BLaER1 (cell line): Measurements from ENCODE around the gene MYH10.
A peak's percentile ranks its signal among the peaks of the same experiment; 100 is the strongest.

Experiments
- H3K27ac ChIP-seq: shearing (Covaris generic); formaldehyde crosslinking; 2 replicates; pipeline ENCODE4 v1.8.1; 2022
- H3K27me3 ChIP-seq: shearing (Covaris generic); formaldehyde crosslinking; 2 replicates; pipeline ENCODE4 v1.8.1; 2022
- H3K36me3 ChIP-seq: shearing (Covaris generic); formaldehyde crosslinking; 2 replicates; pipeline ENCODE4 v1.8.1; 2022
- H3K4me1 ChIP-seq: shearing (Covaris generic); formaldehyde crosslinking; 2 replicates; pipeline ENCODE4 v1.8.1; 2022
- H3K4me2 ChIP-seq: shearing (Covaris generic); formaldehyde crosslinking; 2 replicates; pipeline ENCODE4 v1.8.1; 2022
- H3K4me3 ChIP-seq: shearing (Covaris generic); formaldehyde crosslinking; 2 replicates; pipeline ENCODE4 v1.8.1; 2022
- H3K9ac ChIP-seq: shearing (Covaris generic); formaldehyde crosslinking; 2 replicates; pipeline ENCODE4 v1.8.1; 2022
- H3K9me3 ChIP-seq: shearing (Covaris generic); formaldehyde crosslinking; 2 replicates; pipeline ENCODE4 v1.8.1; 2022
- H4K20me1 ChIP-seq: shearing (Covaris generic); formaldehyde crosslinking; 2 replicates; pipeline ENCODE4 v1.8.1; 2022
- Cebpa-rat ChIP-seq: shearing (Covaris generic); IDR thresholded peaks from 2 replicates; pipeline ENCODE4 v1.8.1; 2022

Gene MYH10

DNA sequence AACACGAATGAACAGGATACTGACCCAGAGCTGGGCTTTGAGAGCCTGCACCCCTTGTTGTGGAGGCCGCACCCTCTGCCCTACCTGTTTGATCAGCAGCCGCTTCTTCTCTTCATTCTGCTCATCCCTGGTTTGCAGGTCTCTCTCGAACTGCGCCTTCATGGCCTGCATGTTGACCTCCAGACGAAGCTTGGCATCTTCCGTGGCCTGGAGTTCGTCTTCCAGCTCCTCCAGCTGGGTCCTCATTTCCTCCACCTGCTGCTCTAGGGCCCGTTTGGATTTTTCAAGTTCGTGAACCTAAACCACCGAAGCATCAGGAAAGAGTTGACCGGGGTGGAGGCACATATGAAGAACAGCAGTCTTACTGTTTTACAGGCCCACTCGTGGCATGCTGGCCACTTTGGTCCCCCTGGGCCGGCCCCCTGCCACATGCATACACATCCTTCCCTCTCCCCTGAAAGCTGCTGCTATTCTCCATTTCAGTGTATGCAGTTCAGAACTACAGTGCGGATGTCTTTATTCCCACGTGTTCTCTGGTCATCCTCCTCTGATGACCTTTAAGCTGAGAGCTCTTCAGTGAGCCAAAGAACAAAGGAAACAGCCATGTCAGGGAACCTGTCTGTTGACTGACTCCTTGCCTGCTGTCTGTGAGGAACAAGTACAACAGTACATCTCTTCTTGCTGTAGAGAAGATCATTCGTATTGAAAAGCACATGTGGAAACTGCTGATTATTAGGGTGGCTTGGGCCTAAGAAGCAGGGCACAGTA, 140.1 kb downstream of the MYH10 start:
- H3K9ac ChIP-seq, result no peak overlapping the region
- peaks cover 100% of the 10 kb centered on the region for H3K36me3 ChIP-seq
- H3K27ac ChIP-seq, result no peak overlapping the region
- no peaks in the 10 kb centered on the region for H3K9me3 ChIP-seq
- 0 out of 2 replicates have a peak overlapping the region, but pooled peaks have one; percentile 11 for H3K4me2 ChIP-seq
- H4K20me1 ChIP-seq, result peaks cover 34% of the 10 kb centered on the region
- H3K4me1 ChIP-seq, result peaks cover 7% of the 10 kb centered on the region; the same call in 1 of the 2 replicates
- H3K4me3 ChIP-seq, result no peak overlapping the region
- H3K27me3 ChIP-seq, result no peaks in the 10 kb centered on the region
- TF ChIP-seq Cebpa-rat, result no peak

DNA sequence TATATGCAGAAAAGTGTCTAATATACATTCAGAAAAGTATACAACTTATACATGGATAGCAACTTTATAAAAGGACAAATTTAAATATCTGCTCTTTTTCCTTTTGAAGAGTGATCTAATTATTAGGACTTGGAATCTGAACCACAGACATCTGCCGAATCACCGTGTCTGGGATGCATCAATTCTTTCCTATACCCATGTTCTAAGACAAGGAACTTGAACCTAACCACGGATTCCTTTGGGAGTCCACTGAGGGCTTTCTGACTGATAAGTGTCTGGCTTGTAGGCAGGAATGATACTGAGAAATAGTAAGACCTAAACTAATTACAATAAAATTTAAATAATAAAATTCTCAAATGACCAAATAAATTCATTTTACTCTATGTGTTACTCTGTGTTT, 140.7 kb downstream of the MYH10 start:
- H3K4me1 ChIP-seq, result peaks cover 7% of the 10 kb centered on the region; the same call in 1 of the 2 replicates
- H3K9ac ChIP-seq, result no peak overlapping the region
- H3K27me3 ChIP-seq, result no peaks in the 10 kb centered on the region
- H3K4me3 ChIP-seq, result no peak overlapping the region
- H3K4me2 ChIP-seq, result 0 out of 2 replicates have a peak overlapping the region, but pooled peaks have one; percentile 11
- H3K9me3 ChIP-seq, result peaks cover 2% of the 10 kb centered on the region
- H4K20me1 ChIP-seq, result peaks cover 34% of the 10 kb centered on the region
- no peak overlapping the region for H3K27ac ChIP-seq
- no peak for TF ChIP-seq Cebpa-rat
- peaks cover 99% of the 10 kb centered on the region for H3K36me3 ChIP-seq

DNA sequence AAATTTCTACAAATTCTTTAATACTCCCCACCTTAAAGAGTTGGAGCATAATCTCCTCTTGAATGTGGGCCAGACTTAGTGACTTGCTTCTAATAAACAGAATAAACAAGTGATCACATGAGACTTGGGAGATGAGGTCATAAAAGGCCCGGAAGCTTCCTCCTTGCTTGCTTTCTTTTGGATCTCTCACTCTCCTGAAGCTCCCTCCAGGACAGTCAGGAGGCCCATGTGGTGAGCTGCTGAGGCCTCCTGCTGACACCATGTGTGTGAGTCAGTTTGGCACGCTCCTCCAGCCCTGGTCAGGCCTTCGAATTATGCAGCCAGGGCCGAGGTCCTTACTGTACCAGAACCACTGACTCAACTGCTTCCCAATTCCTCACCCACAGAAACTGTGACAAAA, 141.6 kb downstream of the MYH10 start:
- Histone ChIP-seq H3K9me3 (peaks cover 9% of the 10 kb centered on the region), H3K9ac (no peak overlapping the region), H3K4me3 (no peak overlapping the region), H3K4me2 (no peak overlapping the region), H3K27ac (no peak overlapping the region), H4K20me1 (peaks cover 34% of the 10 kb centered on the region), H3K4me1 (peaks cover 7% of the 10 kb centered on the region; the same call in 1 of the 2 replicates), H3K36me3 (peaks cover 99% of the 10 kb centered on the region), H3K27me3 (no peaks in the 10 kb centered on the region)
- no peak for TF ChIP-seq Cebpa-rat

DNA sequence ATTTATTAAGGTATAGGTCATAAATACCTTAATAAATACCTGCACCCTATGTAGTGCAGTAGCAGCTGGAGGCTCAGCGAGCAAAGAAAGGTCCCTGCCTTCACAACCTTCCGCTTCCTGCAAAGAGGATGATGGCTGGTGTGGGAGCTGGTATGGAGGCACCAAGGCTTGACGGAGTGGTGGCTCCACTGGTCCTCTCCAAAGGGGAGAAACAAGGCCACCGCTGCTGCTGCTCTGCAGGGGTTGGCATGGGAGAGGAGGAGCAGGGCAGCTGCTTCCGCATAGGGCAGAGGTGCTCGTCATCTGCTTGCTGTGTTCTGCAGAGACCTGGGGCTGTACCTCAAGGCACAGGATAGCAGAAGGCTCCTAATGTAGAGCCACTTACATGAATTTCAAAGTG, 142.0 kb downstream of the MYH10 start:
- Histone ChIP-seq H3K9ac (no peak overlapping the region), H3K4me3 (no peak overlapping the region), H4K20me1 (peaks cover 34% of the 10 kb centered on the region), H3K27me3 (no peaks in the 10 kb centered on the region), H3K4me2 (no peak overlapping the region), H3K9me3 (peaks cover 9% of the 10 kb centered on the region), H3K36me3 (peaks cover 99% of the 10 kb centered on the region), H3K4me1 (peaks cover 7% of the 10 kb centered on the region; the same call in 1 of the 2 replicates), H3K27ac (no peak overlapping the region)
- TF ChIP-seq Cebpa-rat, result no peak

DNA sequence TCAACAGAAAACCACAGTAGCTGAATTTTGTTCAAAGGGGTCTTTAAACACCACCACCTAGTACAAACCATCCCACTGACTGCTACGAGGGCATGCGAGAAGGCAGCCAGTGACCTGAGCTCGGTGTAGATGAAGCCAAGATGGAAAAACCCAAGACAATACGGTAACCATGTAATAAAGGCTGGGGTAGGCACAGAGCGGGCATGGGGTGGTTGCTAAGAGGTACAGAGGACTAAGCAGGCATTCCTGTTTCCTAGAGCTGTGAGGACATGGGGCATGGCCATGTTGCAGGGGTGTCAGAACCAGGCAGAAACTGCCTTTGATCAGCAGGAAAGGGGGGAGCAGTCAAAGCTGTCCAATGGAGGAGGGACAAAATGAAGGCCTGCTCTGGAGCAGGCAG, 142.8 kb downstream of the MYH10 start:
- H3K4me1 ChIP-seq, result peaks cover 7% of the 10 kb centered on the region; the same call in 1 of the 2 replicates
- H3K36me3 ChIP-seq, result peaks cover 99% of the 10 kb centered on the region
- H3K4me3 ChIP-seq, result no peak overlapping the region
- H4K20me1 ChIP-seq, result peaks cover 34% of the 10 kb centered on the region
- H3K9ac ChIP-seq, result no peak overlapping the region
- no peak overlapping the region for H3K27ac ChIP-seq
- no peak for TF ChIP-seq Cebpa-rat
- H3K27me3 ChIP-seq, result no peaks in the 10 kb centered on the region
- peaks cover 9% of the 10 kb centered on the region for H3K9me3 ChIP-seq
- no peak overlapping the region for H3K4me2 ChIP-seq

DNA sequence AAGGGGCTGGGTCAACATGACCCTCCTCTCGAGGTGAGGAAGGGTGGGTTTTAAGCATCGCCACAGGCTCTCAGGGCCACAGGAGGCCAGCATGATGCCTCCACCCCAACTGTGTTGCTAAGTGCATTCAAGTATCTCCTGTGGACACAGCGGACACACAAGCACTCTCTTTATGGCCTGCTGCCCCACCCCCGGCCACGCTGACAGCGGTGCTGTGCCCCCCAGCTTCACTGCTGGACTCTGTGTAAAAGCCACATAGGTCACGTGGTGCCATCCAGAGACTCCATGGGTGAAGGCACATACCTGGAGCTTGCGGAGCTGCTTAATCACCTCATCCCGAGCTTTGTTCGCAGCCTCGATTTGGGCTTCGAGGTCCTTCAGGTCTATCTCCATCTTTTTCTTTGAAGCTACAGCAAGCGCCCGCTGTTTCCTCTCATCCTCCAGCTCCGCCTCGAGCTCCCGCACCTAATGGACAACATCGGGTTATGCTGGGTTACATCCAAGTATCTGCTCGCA, 143.3 kb downstream of the MYH10 start:
- H3K27me3 ChIP-seq, result no peaks in the 10 kb centered on the region
- peaks cover 7% of the 10 kb centered on the region; the same call in 1 of the 2 replicates for H3K4me1 ChIP-seq
- no peak overlapping the region for H3K4me3 ChIP-seq
- H3K9me3 ChIP-seq, result peaks cover 9% of the 10 kb centered on the region
- H4K20me1 ChIP-seq, result peaks cover 37% of the 10 kb centered on the region
- TF ChIP-seq Cebpa-rat, result no peak
- H3K36me3 ChIP-seq, result peaks cover 99% of the 10 kb centered on the region
- no peak overlapping the region for H3K9ac ChIP-seq
- H3K27ac ChIP-seq, result no peak overlapping the region
- no peak overlapping the region for H3K4me2 ChIP-seq

DNA sequence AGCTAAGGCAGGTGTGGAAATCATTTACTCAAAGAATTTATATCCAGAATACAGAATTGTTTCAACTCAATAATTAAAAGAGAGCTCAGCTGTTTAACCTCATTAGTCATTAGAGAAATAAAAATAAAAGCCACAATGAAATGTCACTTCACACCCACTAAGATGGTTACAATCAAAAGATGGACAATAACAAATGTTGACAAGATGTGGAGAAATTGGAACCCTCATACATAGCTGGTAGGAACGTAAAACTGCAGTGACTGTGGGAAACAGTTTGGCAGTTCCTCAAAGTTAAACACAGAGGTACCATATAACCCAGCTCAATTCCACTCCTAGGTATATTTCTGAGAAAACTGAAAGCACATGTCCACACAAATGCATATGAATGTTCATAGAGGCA, 145.0 kb downstream of the MYH10 start:
- no peak overlapping the region for H3K9ac ChIP-seq
- H3K4me2 ChIP-seq, result no peak overlapping the region
- peaks cover 9% of the 10 kb centered on the region for H3K9me3 ChIP-seq
- no peak for TF ChIP-seq Cebpa-rat
- H3K4me1 ChIP-seq, result peaks cover 7% of the 10 kb centered on the region; the same call in 1 of the 2 replicates
- H3K27me3 ChIP-seq, result no peaks in the 10 kb centered on the region
- peaks cover 37% of the 10 kb centered on the region for H4K20me1 ChIP-seq
- no peak overlapping the region for H3K4me3 ChIP-seq
- H3K36me3 ChIP-seq, result peaks cover 99% of the 10 kb centered on the region
- no peak overlapping the region for H3K27ac ChIP-seq

DNA sequence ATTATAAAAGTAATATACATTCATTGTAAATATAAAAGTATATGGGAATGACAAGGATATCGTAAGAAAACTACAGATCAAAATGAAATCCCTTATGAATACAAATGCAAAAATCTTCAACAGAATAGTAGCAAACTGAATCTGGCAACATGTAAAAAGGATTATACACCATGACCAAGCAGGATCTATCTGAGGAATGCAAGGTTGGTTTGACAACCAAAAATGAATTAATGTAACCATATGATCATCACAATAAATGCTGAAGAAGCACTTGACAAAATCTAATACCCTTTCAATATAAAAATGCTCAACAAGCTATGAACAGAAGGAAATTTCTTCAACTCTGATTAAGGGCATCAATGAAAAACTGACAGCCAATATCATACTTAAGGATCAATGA, 146.1 kb downstream of the MYH10 start:
- TF ChIP-seq Cebpa-rat, result no peak
- Histone ChIP-seq H4K20me1 (peaks cover 41% of the 10 kb centered on the region), H3K9ac (no peak overlapping the region), H3K27me3 (no peaks in the 10 kb centered on the region), H3K4me2 (no peak overlapping the region), H3K36me3 (peaks cover 99% of the 10 kb centered on the region), H3K4me3 (no peak overlapping the region), H3K27ac (no peak overlapping the region), H3K4me1 (no peaks in the 10 kb centered on the region), H3K9me3 (peaks cover 9% of the 10 kb centered on the region)

DNA sequence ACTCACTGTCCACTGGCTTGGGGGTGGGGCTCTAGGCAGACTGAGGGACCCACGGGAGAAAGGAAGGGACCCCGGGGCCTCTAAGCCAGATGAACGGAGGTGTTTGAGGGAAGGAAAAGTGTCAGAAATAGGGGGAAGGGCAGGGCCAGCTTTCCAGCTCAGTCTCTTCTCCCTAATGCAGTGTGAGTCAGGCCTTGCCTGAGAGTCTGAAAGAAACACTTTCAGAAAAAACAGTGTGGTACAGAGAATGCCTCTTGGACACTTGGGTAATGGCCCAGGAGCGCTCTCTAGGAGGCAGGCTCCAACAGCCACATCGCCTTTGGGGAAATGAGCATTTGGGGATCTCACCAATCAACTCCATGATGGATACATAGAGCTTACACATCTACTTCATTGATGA, 148.0 kb downstream of the MYH10 start:
- Histone ChIP-seq H3K27me3 (no peaks in the 10 kb centered on the region), H4K20me1 (peaks cover 48% of the 10 kb centered on the region), H3K4me2 (no peak overlapping the region), H3K9me3 (peaks cover 9% of the 10 kb centered on the region), H3K36me3 (peaks cover 99% of the 10 kb centered on the region), H3K4me3 (no peak overlapping the region), H3K27ac (no peak overlapping the region), H3K9ac (no peak overlapping the region), H3K4me1 (no peaks in the 10 kb centered on the region)
- no peak for TF ChIP-seq Cebpa-rat

DNA sequence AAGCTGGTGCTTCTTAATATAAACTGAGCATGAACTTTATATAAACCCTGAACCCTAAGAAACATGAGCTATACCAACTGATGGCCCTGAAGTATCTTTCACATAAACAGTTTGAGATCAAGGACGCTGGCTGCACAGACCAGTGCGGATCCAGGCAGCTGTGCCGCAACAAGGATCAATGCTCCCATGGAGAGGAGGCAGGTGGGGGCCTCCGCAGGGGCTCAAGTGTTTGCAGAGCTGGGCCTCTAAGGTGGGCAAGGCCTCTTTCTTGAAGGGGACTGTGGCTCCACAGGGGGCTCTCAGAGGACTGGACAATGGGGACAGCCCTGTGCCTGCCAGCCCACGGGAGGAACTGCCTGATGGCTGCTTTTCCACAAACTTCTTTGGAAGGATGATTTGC, 148.8 kb downstream of the MYH10 start:
- Histone ChIP-seq H3K9me3 (peaks cover 9% of the 10 kb centered on the region), H4K20me1 (peaks cover 57% of the 10 kb centered on the region), H3K4me3 (no peak overlapping the region), H3K27me3 (no peaks in the 10 kb centered on the region), H3K4me1 (no peaks in the 10 kb centered on the region), H3K4me2 (no peak overlapping the region), H3K27ac (no peak overlapping the region), H3K9ac (no peak overlapping the region), H3K36me3 (peaks cover 99% of the 10 kb centered on the region)
- no peak for TF ChIP-seq Cebpa-rat
